GM12878 (cell line): ENCODE data around the gene CYP2S1. TPM values are rescaled to one million over a fixed set of nuclear protein-coding genes. Genes with fewer than 3 reads are reported as not detected.

Experiments
- ATAC-seq: fragments of 200-7000 bp; cut with Tn5 transposase; 3 replicates; pipeline ENCODE4 v1.9.1; 2020; ENCODE audit warnings: mild to moderate bottlenecking, moderate library complexity
- BruUV-seq: library from RNA; stranded (reverse); fragments of 400-500 nt; replicated peaks from 2 replicates; lab custom pipeline; 2021; lab: Mats Ljungman, UMichigan
- CTCF ChIA-PET: fragments of 300-600 bp; sonication (Branson Sonifier 250); formaldehyde crosslinking; extraction: SDS; loops from one replicate; lab custom pipeline; 2021; ENCODE audit warnings: inconsistent platforms; lab: Yijun Ruan, JAX
- POLR2A ChIA-PET: fragments of 350-600 bp; formaldehyde crosslinking; extraction: SDS; loops from one replicate; lab custom pipeline; 2021; ENCODE audit warnings: inconsistent platforms; lab: Charles Lee
- RAD21 ChIA-PET: fragments of 300-600 bp; sonication (Branson Sonifier 250); formaldehyde crosslinking; loops from one replicate; lab custom pipeline; 2023; ENCODE audit warnings: antibody characterized with exemption; ENCODE audit not compliant: unreplicated experiment; lab: Charles Lee
- SMC1A ChIA-PET: fragments of 300-600 bp; sonication (Branson Sonifier 250); formaldehyde crosslinking; loops from one replicate; lab custom pipeline; 2023; ENCODE audit not compliant: unreplicated experiment, uncharacterized antibody; lab: Charles Lee
- DNase-seq: peaks from one replicate; pipeline ENCODE4 v3.0.0-alpha.2; 2011; ENCODE audit warnings: low read depth, low spot score
- FAIRE-seq: peaks from 3 replicates; lab custom pipeline; 2011; peaks lifted over from hg19 to GRCh38; lab: Jason Lieb, UNC
- H2AFZ ChIP-seq: 2 replicates; pipeline ENCODE4 v1.6.0; 2011; ENCODE audit warnings: low read depth, low read length, control low read depth; ENCODE audit not compliant: control insufficient read depth
- H3K27ac ChIP-seq: 2 replicates; pipeline ENCODE4 v1.5.1; 2011; ENCODE audit warnings: control low read depth; ENCODE audit not compliant: control insufficient read depth, insufficient read depth
- H3K27me3 ChIP-seq, 2 experiments: replicated peaks in 1 of 2; 2 replicates each; pipeline versions ENCODE4 v1.6.0 to v1.6.1; 2011; ENCODE audit warnings: low read length in 1 of 2; ENCODE audit not compliant: control insufficient read depth in 2 of 2, insufficient read depth in 2 of 2
- H3K36me3 ChIP-seq, 2 experiments: 2 replicates each; pipeline ENCODE4 v1.5.1; 2011; ENCODE audit warnings: low read length in 1 of 2; ENCODE audit not compliant: control insufficient read depth in 2 of 2, insufficient read depth in 2 of 2
- H3K4me1 ChIP-seq: 2 replicates; pipeline ENCODE4 v1.6.1; 2011; ENCODE audit warnings: mild to moderate bottlenecking, low read length, moderate library complexity, mixed read lengths; ENCODE audit not compliant: control insufficient read depth, insufficient read depth
- H3K4me2 ChIP-seq: 2 replicates; pipeline ENCODE4 v1.6.0; 2011; ENCODE audit warnings: control low read depth; ENCODE audit not compliant: control insufficient read depth, insufficient read depth
- H3K4me3 ChIP-seq: fragments of 200-600 bp; sonication (generic); 2 replicates; pipeline ENCODE4 v1.5.1; 2016
- H3K79me2 ChIP-seq: 2 replicates; pipeline ENCODE4 v1.6.0; 2011; ENCODE audit warnings: low read length; ENCODE audit not compliant: control insufficient read depth, insufficient read depth
- H3K9ac ChIP-seq: 2 replicates; pipeline ENCODE4 v1.8.0; 2011; ENCODE audit warnings: low read length, control low read depth, mixed read lengths; ENCODE audit not compliant: control insufficient read depth, insufficient read depth
- H3K9me3 ChIP-seq: replicated peaks from 3 replicates; pipeline ENCODE4 v1.5.1; 2011; ENCODE audit warnings: mild to moderate bottlenecking, low read length; ENCODE audit not compliant: control insufficient read depth, insufficient read depth
- H4K20me1 ChIP-seq: 2 replicates; pipeline ENCODE4 v1.6.0; 2011; ENCODE audit not compliant: control insufficient read depth, insufficient read depth
- BRCA1 ChIP-seq: IDR thresholded peaks from 2 replicates; pipeline ENCODE4 v1.6.1; 2011; ENCODE audit warnings: low read depth, low read length, improper control_type of control experiment
- CHD1 ChIP-seq: IDR thresholded peaks from 2 replicates; pipeline ENCODE4 v1.6.1; 2012; ENCODE audit warnings: low read depth, low read length, improper control_type of control experiment
- CHD4 ChIP-seq: fragments of 200-600 bp; sonication (generic); IDR thresholded peaks from 2 replicates; pipeline ENCODE4 v1.6.1; 2016; ENCODE audit warnings: mild to moderate bottlenecking
- EGR1 ChIP-seq, 2 experiments: IDR thresholded peaks; 1 replicate in 1 of 2; 2 replicates in 1 of 2; pipeline ENCODE4 v1.6.1; 2011 to 2012; ENCODE audit warnings: low read depth in 2 of 2, low read length in 2 of 2, borderline replicate concordance in 1 of 2, mild to moderate bottlenecking in 1 of 2, moderate library complexity in 1 of 2
- HDAC2 ChIP-seq: fragments of 200-600 bp; sonication (generic); IDR thresholded peaks from 2 replicates; pipeline ENCODE4 v1.6.1; 2017
- IKZF2 ChIP-seq, 2 experiments: fragments of 450-650 bp; IDR thresholded peaks; 2 replicates each; pipeline ENCODE4 v1.6.1; 2017; ENCODE audit warnings: mild to moderate bottlenecking in 2 of 2, moderate library complexity in 2 of 2
- IRF4 ChIP-seq: IDR thresholded peaks from 2 replicates; pipeline ENCODE4 v1.6.1; 2011; ENCODE audit warnings: low read depth, low read length
- JUNB ChIP-seq: IDR thresholded peaks from 2 replicates; pipeline ENCODE4 v1.6.1; 2016; ENCODE audit warnings: antibody characterized with exemption, mild to moderate bottlenecking
- MEF2A ChIP-seq: IDR thresholded peaks from 2 replicates; pipeline ENCODE4 v1.6.1; 2011; ENCODE audit warnings: low read depth, mild to moderate bottlenecking, low read length, moderate library complexity; ENCODE audit not compliant: insufficient read depth
- NFIC ChIP-seq: IDR thresholded peaks from 2 replicates; pipeline ENCODE4 v1.6.1; 2012; ENCODE audit warnings: low read depth, mild to moderate bottlenecking, inconsistent platforms, low read length, moderate library complexity
- NRF1 ChIP-seq: conservative IDR thresholded peaks from 2 replicates; pipeline ENCODE4 v1.6.1; 2011; ENCODE audit warnings: mild to moderate bottlenecking, low read depth, low read length, improper control_type of control experiment
- PAX5 ChIP-seq: IDR thresholded peaks from 2 replicates; pipeline ENCODE4 v1.6.1; 2011; ENCODE audit warnings: low read depth, low read length, borderline replicate concordance
- RB1 ChIP-seq: fragments of 450-650 bp; formaldehyde crosslinking; IDR thresholded peaks from 2 replicates; pipeline ENCODE4 v1.6.1; 2017; ENCODE audit warnings: mild to moderate bottlenecking, borderline replicate concordance
- RCOR1 ChIP-seq: conservative IDR thresholded peaks from 2 replicates; pipeline ENCODE4 v1.6.1; 2012; ENCODE audit warnings: low read depth, low read length, improper control_type of control experiment
- SMAD5 ChIP-seq: IDR thresholded peaks from 2 replicates; pipeline ENCODE4 v1.6.1; 2016; ENCODE audit warnings: antibody characterized with exemption, low read depth
- SREBF1 ChIP-seq: IDR thresholded peaks from 2 replicates; pipeline ENCODE4 v1.6.1; 2012; ENCODE audit warnings: mild to moderate bottlenecking, low read length
- STAT3 ChIP-seq: IDR thresholded peaks from 2 replicates; pipeline ENCODE4 v1.6.1; 2011; ENCODE audit warnings: low read depth, low read length, improper control_type of control experiment
- ZBTB4 ChIP-seq: fragments of 450-650 bp; formaldehyde crosslinking; IDR thresholded peaks from 2 replicates; pipeline ENCODE4 v1.4.0; 2022; ENCODE audit warnings: mild to moderate bottlenecking, moderate library complexity
- ZNF274 ChIP-seq: IDR thresholded peaks from one replicate; pipeline ENCODE4 v1.8.0; 2011; ENCODE audit not compliant: insufficient read length, insufficient read depth
- ZNF592 ChIP-seq: fragments of 450-650 bp; IDR thresholded peaks from 2 replicates; pipeline ENCODE4 v1.6.1; 2017; ENCODE audit warnings: mild to moderate bottlenecking, moderate library complexity
- WGBS: methylation state at CpG from one replicate; pipeline ENCODE4 v1.1.6; 2016; ENCODE audit warnings: low lambda C conversion rate; ENCODE audit not compliant: insufficient replicate concordance, insufficient coverage; ENCODE audit errors: missing lambda C conversion rate; 5-methylcytosine and 5-hydroxymethylcytosine counted together
- in situ Hi-C: fragments of 300-500 bp; cut with MboI; formaldehyde crosslinking; loops from 9 replicates; pipeline ENCODE4 v1.14.3; 2018; ENCODE audit warnings: mixed read lengths
- intact Hi-C: fragments of 100-400 bp; cut with micrococcal nuclease; formaldehyde crosslinking; loops from one replicate; pipeline ENCODE4 v1.14.2; 2022; ENCODE audit not compliant: unreplicated experiment
- polyA plus RNA-seq, 11 experiments: library from polyadenylated mRNA; depleted of rRNA in 4 of 11; unstranded in 6 of 11; stranded (reverse) in 5 of 11; fragments of >200 nt; fragmentation: Nextera tagmentation in 4 of 11; fragmentation: Illumina TruSeq in 1 of 11; extraction: Ambion mirVana in 4 of 11; extraction: Trizol in 1 of 11; gene quantifications; 1 replicate in 1 of 11; 2 replicates in 10 of 11; pipeline versions ENCODE4 v1.2.1 to v1.2.3, GENCODE V29; 2011 to 2016; ENCODE audit warnings: inconsistent platforms in 2 of 11, missing spikeins in 2 of 11, low read depth in 1 of 11
- total RNA-seq, 4 experiments: library from RNA; depleted of rRNA in 3 of 4; stranded (reverse); fragments of >200 nt in 3 of 4; fragmentation: Illumina TruSeq in 1 of 4; extraction: Trizol in 1 of 4; gene quantifications; 2 replicates each; pipeline versions ENCODE4 v1.2.1 to v1.2.3, GENCODE V29; 2013 to 2021

The CYP2S1 gene
- total and polyA plus RNA-seq, 10 of the 15 experiments (the other 5 are each of a cell fraction or from before 2014, with no cell fraction given) = 0.03 to 0.28 (median 0.12) TPM; not detected in 2

- POLR2A ChIA-PET = no interaction called here
- SMC1A ChIA-PET = no interaction called here
- CTCF ChIA-PET = interaction anchor here (1.2 kb wide), 1 partner anchor 41 kb away, joined by 3 read pairs; no protein-coding TSS in a partner anchor
- no peak for DNase-seq
- TF ChIP-seq NRF1 (no peak), RB1 (no peak), BRCA1 (no peak), STAT3 (no peak), PAX5 (no peak), SMAD5 (no peak), IKZF2 (IDR thresholded peaks at IDR 0.05) (no peak), NFIC (no peak), MEF2A (no peak), ZNF274 (no peak), SREBF1 (no peak), JUNB (no peak), CHD1 (no peak), EGR1 (IDR thresholded peaks at IDR 0.05; ENCODE audit: borderline replicate concordance in 1 of 2, low read depth in 2 of 2, low read length in 2 of 2) (no peak), IRF4 (no peak), CHD4 (no peak), HDAC2 (no peak), ZBTB4 (CRISPR knock-in tag) (no peak), ZNF592 (no peak), RCOR1 (no peak)
- TF ChIP-seq, all 136 proteins: peak for 0
- Histone ChIP-seq H3K9ac (no peak overlapping the region), H3K27me3 (peaks cover 0 to under 1% of the 10 kb centered on the region in 2 experiments; a peak in 1 of 4 replicates), H4K20me1 (no peaks in the 10 kb centered on the region), H2AFZ (no peak overlapping the region), H3K9me3 (no peaks in the 10 kb centered on the region), H3K36me3 (no peaks in the 10 kb centered on the region), H3K27ac (no peak overlapping the region), H3K4me2 (no peak overlapping the region), H3K79me2 (no peaks in the 10 kb centered on the region), H3K4me3 (no peak overlapping the region), H3K4me1 (no peaks in the 10 kb centered on the region)
- 43% methylated on average over 3 of the region's 3 CpGs for WGBS
- RAD21 ChIA-PET = no interaction called here
- ATAC-seq (no peak), FAIRE-seq (no peak)
- no TSS peak for BruUV-seq
- intact Hi-C loops = no loop called here
- in situ Hi-C loops = no loop called here
Observed at GRCh38 chr19:41245843-41246242, 52.8 kb downstream of the CYP2S1 start.
